Uterus (tissue), 2 donors: Measurements from ENCODE around the gene MRPS18C.

Experiments used
- CTCF ChIP-seq, 4 experiments: fragments of 200-600 bp in 2 of 4; fragments of 450-650 bp in 2 of 4; sonication (generic) in 2 of 4; IDR thresholded peaks; one replicate each; pipeline ENCODE4 v1.5.1; 2016 to 2019; ENCODE audit warnings: antibody characterized with exemption in 4 of 4, mild to moderate bottlenecking in 2 of 4, moderate library complexity in 1 of 4
- POLR2A ChIP-seq, 2 donors: fragments of 450-650 bp; IDR thresholded peaks; one replicate each; pipeline ENCODE4 v1.6.1; 2016; ENCODE audit warnings: antibody characterized with exemption in 2 of 2, mild to moderate bottlenecking in 1 of 2, moderate library complexity in 1 of 2

DNA sequence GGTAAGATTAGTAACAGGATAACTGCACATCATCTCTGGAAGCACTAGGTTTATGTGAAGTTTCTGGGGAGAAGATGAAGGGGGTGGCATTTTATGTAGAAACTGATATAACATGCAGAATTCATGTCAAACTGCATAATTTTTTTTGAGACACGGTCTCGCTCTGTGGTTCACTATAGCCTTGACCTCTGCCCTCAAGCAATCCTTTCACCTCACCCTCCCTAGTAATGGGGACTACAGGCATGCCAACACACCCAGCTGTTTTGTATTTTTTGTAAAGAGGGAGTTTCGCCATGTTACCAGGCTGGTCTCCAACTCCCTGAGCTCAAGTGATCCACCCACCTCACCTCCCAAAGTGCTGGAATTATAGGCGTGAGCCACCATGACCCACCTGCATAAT is 17.6 kb downstream of the MRPS18C start:
- TF ChIP-seq CTCF (IDR thresholded peaks at IDR 0.05): no peak
- no peak for TF ChIP-seq POLR2A (IDR thresholded peaks at IDR 0.05)
